Activated naive CD8-positive, alpha-beta T cell treated with anti-CD3 and anti-CD28 coated beads for 36 hours (primary cell): ENCODE results near the gene HSD11B1L. TPM values are rescaled to one million over a fixed set of nuclear protein-coding genes. Genes with fewer than 3 reads are reported as not detected.
A peak's percentile ranks its signal among the peaks of the same experiment; 100 is the strongest.
"Not testable (repeated sequence)": the region's sequence is repeated elsewhere in the genome, so short reads cannot be mapped to it uniquely, and the experiment has no call there.

Experiments
- DNase-seq: peaks from one replicate; pipeline ENCODE4 v3.0.0; 2021
- H3K27ac Mint-ChIP-seq: one replicate; pipeline ENCODE4 v1.8.0; 2022; ENCODE audit warnings: mild to moderate bottlenecking, moderate library complexity, mixed read lengths
- H3K27me3 Mint-ChIP-seq: one replicate; pipeline ENCODE4 v1.8.0; 2022; ENCODE audit warnings: mild to moderate bottlenecking, mixed read lengths
- H3K36me3 Mint-ChIP-seq: one replicate; pipeline ENCODE4 v1.8.0; 2021; ENCODE audit warnings: mild to moderate bottlenecking, mixed read lengths
- H3K4me1 Mint-ChIP-seq: one replicate; pipeline ENCODE4 v1.8.0; 2021; ENCODE audit warnings: mixed read lengths
- H3K4me3 Mint-ChIP-seq: one replicate; pipeline ENCODE4 v1.8.0; 2022; ENCODE audit warnings: mild to moderate bottlenecking, moderate library complexity, mixed read lengths
- H3K9me3 Mint-ChIP-seq: one replicate; pipeline ENCODE4 v1.8.0; 2022; ENCODE audit warnings: mixed read lengths
- total RNA-seq, 2 experiments: library from RNA; stranded (reverse); gene quantifications; one replicate each; pipeline ENCODE4 v1.2.3, GENCODE V29; 2021

HSD11B1L gene
- total RNA-seq, 2 experiments from 2014 or later: 1.5 to 3.2 TPM

DNA sequence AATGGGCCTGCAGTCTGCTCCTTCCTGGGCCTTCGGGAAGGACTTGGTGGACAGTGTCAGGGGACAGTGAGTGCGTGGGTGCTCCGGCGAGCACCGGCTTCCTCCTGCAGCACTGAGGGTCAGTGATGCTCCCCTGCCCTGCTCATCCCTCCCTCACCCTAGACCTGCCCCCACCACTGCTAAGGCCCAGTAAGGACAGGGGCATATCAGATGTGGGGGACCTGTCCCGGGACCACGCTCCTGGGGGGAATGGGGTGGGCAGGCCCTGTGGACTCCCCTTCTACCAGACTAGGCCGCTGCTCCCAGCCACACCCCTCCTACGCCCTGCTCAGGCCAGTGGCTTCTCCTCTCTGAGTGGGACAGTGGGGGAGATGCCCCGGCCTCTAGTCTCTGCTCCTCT is 3.7 kb upstream of the HSD11B1L start:
- no peak overlapping the region for H3K4me3 Mint-ChIP-seq

DNA sequence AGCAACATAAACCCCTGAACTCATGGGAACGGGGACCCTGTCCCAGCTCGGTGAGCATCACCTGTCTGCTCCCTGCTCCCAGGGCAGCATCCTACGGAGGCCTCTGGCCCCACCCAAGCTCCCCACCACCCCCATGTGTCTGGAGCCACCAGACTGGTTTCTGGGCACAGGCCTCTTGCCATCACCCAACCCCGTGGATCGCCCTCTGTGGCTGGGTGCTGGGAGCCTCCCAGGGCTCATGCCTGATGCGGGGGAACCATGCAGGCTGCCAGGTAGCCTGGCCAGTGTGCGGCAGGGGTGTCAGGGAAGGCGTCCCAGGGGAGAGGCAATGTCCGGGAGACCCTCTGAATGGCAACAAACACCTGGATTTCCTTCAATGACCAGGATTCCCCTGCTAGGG is 3.2 kb upstream of the HSD11B1L start:
- Mint-ChIP-seq H3K27ac (no peak overlapping the region), H3K4me1 (peaks cover 13% of the 10 kb centered on the region), H3K36me3 (peaks cover 18% of the 10 kb centered on the region), H3K9me3 (no peaks in the 10 kb centered on the region), H3K27me3 (no peaks in the 10 kb centered on the region), H3K4me3 (no peak overlapping the region)
- DNase-seq: no peak

More for the DNA sequence above, 3.7 kb upstream of the HSD11B1L start:
- Mint-ChIP-seq H3K4me1 (peaks cover 11% of the 10 kb centered on the region), H3K36me3 (peaks cover 18% of the 10 kb centered on the region), H3K27me3 (no peaks in the 10 kb centered on the region), H3K27ac (no peak overlapping the region), H3K9me3 (no peaks in the 10 kb centered on the region)
- DNase-seq: no peak

DNA sequence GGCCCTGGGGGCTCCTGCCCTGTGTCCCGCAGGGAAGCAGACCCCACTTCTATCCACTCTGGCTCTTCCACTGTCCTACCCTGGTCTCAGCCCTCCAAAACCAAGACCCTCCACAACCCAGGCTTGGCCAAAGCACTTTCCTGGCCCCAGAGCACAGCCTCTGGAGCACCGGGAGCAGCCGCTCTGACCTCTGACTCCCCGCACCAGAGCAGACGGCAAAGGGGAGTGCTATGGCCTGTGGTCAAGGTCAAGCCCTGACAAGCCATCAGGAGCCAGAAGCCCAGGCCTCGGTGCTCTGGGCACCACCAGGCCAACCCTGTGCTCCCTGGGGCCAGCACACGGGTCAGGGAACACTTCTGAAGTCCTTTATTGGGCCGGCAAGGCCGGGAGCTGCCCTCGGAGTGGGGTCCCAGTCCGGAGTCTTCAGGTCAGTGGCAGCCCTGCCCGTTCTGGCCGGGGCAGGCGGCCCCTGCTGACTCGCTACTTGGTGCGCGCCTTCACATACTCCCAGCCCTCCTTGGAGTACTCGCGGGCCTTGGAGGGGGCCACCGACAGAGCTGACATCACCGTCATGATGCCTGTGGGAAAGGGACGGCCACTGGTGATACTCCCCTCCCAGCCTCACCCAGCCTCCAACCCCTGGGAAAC is 2.6 kb upstream of the HSD11B1L start:
- H3K9me3 Mint-ChIP-seq: no peaks in the 10 kb centered on the region
- no peak for DNase-seq
- H3K4me1 Mint-ChIP-seq: peaks cover 13% of the 10 kb centered on the region
- no peak overlapping the region for H3K27ac Mint-ChIP-seq
- peaks cover 12% of the 10 kb centered on the region for H3K36me3 Mint-ChIP-seq
- no peaks in the 10 kb centered on the region for H3K27me3 Mint-ChIP-seq
- no peak overlapping the region for H3K4me3 Mint-ChIP-seq

DNA sequence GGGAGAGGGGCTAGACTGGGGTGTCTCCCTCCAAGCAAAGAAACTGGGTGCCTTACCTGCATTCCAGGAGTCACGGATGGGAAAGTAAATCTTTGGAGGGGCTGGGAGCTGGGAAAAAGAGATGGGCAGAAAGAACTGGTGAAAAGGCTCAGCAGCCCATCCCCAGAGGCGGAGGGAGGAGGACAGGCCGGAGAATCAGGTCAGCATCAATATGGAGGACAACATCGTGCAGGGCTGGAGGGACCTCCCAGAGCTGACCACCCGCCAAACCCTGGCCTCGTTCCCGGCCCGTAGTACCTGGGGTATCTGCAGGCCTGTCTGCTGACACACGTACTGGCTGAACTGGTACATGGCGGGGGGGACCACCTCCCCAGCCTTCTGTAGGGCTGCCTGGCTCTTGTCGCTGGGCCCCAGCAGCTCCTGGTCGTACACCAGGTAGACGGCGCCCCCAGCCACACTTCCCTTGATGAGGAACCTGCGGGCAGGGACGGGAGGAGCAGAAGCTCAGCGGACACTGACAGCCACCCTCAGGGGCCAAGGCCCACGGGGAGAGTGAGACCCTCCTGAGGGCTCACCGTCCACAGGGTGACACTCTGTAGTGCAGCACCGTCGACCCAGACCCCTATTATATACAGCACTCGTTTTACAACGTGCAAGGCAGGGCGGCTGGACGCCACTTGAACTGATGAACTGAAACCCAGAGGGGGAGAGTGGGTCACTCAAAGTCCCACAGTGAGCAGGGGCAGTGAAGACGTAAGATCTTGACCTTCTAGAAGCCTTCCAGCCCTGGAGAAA is 1.3 kb upstream of the HSD11B1L start:
- Mint-ChIP-seq H3K27ac (peak overlapping the region; percentile 94), H3K4me1 (peaks cover 13% of the 10 kb centered on the region)

DNA sequence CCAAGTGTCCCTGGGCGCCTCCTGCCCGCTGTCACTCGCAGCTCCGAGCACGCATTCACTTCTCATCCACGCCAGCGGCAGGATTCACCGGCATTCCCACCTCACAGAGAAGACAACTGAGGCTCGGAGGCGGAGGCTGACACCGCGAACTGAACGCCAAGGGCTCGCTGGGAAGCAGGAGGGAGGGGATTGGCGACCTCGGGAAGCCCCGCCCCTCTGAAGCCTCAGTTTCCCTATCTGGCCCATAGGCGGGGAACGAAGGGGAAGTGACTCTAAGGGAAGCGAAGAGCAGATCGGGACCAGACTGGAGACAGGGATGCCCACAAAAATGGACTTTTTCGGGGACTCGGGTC is 767 bp upstream of the HSD11B1L start:
- Mint-ChIP-seq H3K9me3 (no peaks in the 10 kb centered on the region), H3K27ac (peak overlapping the region; percentile 94)

More for the DNA sequence above, 1.3 kb upstream of the HSD11B1L start:
- no peak for DNase-seq
- Mint-ChIP-seq H3K36me3 (peaks cover 7% of the 10 kb centered on the region), H3K9me3 (no peaks in the 10 kb centered on the region), H3K27me3 (no peaks in the 10 kb centered on the region), H3K4me3 (peak overlapping the region; percentile 98)

DNA sequence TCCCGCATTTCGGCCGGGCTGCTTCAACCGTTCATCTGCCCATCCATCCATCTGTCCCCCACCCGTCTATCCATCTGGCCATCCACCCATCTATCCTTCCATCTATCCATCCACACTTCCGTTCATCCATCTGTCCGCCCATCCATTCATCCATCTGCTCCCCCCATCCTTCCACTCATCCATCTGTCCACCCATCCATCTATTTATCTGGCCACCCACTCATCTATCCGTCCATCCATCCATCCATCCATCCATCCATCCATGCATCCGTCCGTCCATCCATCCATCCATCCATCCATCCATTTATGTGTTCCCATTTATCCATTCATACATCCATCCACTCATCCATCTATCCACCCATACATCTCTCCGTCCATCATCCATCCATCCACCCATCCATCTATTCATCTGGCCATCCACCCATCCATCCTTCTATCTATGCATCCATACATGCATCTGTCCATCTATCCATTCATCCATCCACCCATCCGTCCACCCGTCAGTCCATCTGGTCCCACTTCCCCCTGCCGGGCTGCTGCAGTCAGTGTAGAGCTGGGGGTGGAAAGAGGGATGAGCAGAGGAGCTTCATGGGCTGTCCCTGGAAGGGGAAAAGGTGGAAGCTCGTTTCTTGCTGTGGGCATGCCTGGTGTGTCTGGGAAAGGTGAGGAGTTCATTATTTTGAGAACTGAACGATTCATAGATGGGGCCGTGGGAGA is 722 bp downstream of the HSD11B1L start:
- H3K4me3 Mint-ChIP-seq: peak overlapping the region; percentile 50
- H3K36me3 Mint-ChIP-seq: peaks cover 4% of the 10 kb centered on the region
- H3K4me1 Mint-ChIP-seq: peaks cover 14% of the 10 kb centered on the region
- no peaks in the 10 kb centered on the region for H3K27me3 Mint-ChIP-seq
- H3K9me3 Mint-ChIP-seq: no peaks in the 10 kb centered on the region
- DNase-seq: no peak
- peak overlapping the region; percentile 5 for H3K27ac Mint-ChIP-seq

More for the DNA sequence above, 767 bp upstream of the HSD11B1L start:
- H3K4me1 Mint-ChIP-seq: peaks cover 13% of the 10 kb centered on the region
- H3K4me3 Mint-ChIP-seq: peak overlapping the region; percentile 98
- H3K36me3 Mint-ChIP-seq: peaks cover 7% of the 10 kb centered on the region
- H3K27me3 Mint-ChIP-seq: no peaks in the 10 kb centered on the region
- no peak for DNase-seq

DNA sequence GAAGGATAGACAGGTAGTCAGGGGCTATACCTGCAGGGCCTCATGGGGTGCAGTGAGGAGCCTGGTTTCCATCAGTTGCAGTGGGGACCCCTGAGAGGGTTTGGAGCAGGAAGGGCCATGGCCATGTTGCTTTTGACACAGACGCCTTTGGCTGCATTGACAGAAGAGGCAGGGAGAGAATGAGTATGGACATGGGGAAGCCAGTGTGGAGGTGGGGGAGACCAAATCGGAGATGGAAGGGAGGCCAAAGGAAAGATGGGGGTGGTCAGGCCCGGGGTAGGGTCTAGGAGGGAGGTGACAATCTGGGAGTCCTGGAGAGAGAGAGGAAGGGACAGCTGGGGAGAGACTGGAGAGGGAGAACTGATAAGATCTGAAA is 1.3 kb downstream of the HSD11B1L start:
- H3K36me3 Mint-ChIP-seq: peaks cover 4% of the 10 kb centered on the region
- H3K4me1 Mint-ChIP-seq: peaks cover 14% of the 10 kb centered on the region
- H3K4me3 Mint-ChIP-seq: peak overlapping the region; percentile 1
- no peak for DNase-seq
- H3K9me3 Mint-ChIP-seq: no peaks in the 10 kb centered on the region
- no peaks in the 10 kb centered on the region for H3K27me3 Mint-ChIP-seq
- H3K27ac Mint-ChIP-seq: peak overlapping the region; percentile 5

DNA sequence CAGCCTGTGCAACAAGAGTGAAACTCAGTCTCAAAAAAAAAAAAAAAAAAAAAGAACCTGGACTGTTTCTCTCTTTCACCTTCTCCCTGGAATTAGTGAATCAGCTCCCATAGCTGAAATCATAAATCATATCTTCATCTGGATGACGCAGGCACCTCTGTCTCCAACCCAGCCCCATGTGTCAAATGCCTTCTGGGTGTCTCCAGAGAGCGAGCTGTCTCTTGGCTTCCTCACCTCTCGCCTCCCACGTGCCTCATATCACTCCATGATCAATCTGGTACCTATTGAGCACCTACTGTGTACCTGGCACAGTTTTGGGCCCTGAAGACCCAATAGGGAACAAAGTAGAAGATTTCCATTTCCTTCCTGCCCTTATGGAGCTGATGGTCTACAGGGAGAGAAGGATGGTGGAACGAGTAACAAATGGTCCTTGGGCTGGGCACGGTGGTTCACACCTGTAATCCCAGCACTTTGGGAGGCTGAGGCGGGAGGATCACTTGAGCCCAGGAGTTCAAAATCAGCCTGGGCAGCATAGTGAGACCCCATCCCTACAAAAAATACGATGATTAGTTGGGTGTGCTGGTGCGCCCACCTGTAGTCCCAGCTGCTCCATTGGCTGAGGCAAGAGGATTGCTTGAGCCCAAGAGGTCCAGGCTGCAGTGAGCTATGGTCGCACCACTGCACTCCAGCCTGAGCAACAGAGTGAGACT is 2.5 kb downstream of the HSD11B1L start:
- no peak overlapping the region for H3K4me3 Mint-ChIP-seq
- no peaks in the 10 kb centered on the region for H3K9me3 Mint-ChIP-seq
- H3K4me1 Mint-ChIP-seq: peaks cover 14% of the 10 kb centered on the region
- no peaks in the 10 kb centered on the region for H3K27me3 Mint-ChIP-seq
- no peak overlapping the region for H3K27ac Mint-ChIP-seq
- peaks cover 4% of the 10 kb centered on the region for H3K36me3 Mint-ChIP-seq
- no peak for DNase-seq

DNA sequence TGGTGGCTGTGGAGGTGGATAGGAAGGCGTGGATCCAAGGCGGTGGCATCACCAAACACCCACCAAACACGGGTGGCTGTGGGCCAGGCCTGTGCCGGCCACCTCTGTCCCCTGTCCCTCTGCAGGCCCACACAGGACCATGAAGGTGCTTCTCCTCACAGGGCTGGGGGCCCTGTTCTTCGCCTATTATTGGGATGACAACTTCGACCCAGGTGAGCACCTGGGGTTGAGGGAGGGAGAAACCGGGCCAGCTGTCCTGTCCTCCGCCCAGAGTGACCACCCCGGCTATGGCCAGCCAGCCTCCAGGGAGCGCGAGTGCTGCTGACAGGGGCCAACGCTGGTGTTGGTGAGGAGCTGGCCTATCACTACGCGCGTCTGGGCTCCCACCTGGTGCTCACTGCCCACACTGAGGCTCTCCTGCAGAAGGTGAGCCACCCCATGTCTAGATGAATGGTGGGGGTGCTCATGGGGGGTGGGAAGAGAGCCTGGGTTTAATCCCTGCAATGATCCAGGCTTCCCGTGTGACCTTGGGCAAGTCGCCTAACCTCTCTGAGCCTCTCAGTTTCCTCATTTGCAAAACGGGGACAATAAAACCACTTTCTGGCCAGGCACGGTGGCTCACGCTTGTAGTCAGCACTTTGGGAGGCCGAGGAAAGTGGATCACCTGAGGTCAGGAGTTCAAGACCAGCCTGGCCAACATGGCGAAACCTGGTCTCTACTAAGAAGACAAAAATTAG is 4.0 kb downstream of the HSD11B1L start:
- no peaks in the 10 kb centered on the region for H3K27me3 Mint-ChIP-seq
- H3K36me3 Mint-ChIP-seq: peaks cover 2% of the 10 kb centered on the region
- no peak overlapping the region for H3K4me3 Mint-ChIP-seq
- no peak overlapping the region for H3K27ac Mint-ChIP-seq
- H3K9me3 Mint-ChIP-seq: no peaks in the 10 kb centered on the region
- DNase-seq: no peak
- H3K4me1 Mint-ChIP-seq: peaks cover 13% of the 10 kb centered on the region

DNA sequence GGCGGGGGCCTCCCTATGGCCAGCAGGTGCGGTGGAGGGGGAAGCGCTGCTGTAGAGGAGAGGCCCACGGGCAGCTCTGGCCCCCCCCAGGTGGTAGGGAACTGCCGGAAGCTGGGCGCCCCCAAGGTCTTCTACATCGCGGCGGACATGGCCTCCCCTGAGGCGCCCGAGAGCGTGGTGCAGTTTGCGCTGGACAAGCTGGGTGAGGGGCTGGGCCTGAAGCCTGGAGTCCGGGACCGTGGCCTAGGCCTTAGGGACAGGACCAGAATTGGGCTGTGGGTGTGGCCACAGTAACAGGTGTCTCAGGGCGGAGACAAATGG is 5.5 kb downstream of the HSD11B1L start:
- peak overlapping the region; percentile 86 for H3K27ac Mint-ChIP-seq
- H3K4me1 Mint-ChIP-seq: peaks cover 20% of the 10 kb centered on the region
- no peak for DNase-seq
- peaks cover 8% of the 10 kb centered on the region for H3K27me3 Mint-ChIP-seq
- H3K4me3 Mint-ChIP-seq: peak overlapping the region; percentile 81
- peaks cover 14% of the 10 kb centered on the region for H3K36me3 Mint-ChIP-seq
- H3K9me3 Mint-ChIP-seq: no peaks in the 10 kb centered on the region

DNA sequence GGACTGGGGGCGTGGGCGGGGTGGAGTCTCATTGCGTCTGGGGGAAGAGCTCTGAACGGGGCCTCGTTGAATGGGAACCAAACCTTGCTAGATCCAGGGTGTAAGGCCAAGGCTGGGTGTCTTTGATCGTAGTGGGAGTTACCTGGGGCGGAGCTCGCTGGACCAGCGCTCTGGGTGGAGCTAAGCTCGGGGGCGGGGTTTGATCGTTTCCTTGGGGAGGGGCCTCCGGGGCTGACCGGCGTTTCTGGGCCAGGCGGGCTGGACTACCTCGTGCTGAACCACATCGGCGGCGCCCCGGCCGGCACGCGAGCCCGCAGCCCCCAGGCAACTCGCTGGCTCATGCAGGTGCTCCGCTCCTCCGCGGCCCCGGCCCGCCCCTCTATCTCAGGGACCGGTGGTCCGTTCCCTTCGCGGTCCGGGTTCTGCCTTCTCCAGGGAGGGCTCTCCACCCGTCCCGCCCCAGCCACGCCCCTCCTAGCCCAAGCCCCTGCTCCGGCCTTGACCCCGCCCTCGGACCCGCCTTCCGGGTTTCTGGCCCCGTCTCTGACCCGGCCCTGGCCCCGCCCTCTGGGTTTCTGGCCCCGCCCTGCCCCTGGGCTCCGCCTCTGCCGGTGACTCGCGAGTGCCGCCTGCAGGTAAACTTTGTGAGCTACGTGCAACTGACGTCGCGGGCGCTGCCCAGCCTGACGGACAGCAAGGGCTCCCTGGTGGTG is 6.0 kb downstream of the HSD11B1L start:
- peaks cover 8% of the 10 kb centered on the region for H3K27me3 Mint-ChIP-seq
- H3K4me1 Mint-ChIP-seq: peaks cover 16% of the 10 kb centered on the region
- H3K4me3 Mint-ChIP-seq: peak overlapping the region; percentile 81
- peak; percentile 99 for DNase-seq
- H3K27ac Mint-ChIP-seq: peak overlapping the region; percentile 86
- H3K9me3 Mint-ChIP-seq: no peaks in the 10 kb centered on the region
- peaks cover 18% of the 10 kb centered on the region for H3K36me3 Mint-ChIP-seq

DNA sequence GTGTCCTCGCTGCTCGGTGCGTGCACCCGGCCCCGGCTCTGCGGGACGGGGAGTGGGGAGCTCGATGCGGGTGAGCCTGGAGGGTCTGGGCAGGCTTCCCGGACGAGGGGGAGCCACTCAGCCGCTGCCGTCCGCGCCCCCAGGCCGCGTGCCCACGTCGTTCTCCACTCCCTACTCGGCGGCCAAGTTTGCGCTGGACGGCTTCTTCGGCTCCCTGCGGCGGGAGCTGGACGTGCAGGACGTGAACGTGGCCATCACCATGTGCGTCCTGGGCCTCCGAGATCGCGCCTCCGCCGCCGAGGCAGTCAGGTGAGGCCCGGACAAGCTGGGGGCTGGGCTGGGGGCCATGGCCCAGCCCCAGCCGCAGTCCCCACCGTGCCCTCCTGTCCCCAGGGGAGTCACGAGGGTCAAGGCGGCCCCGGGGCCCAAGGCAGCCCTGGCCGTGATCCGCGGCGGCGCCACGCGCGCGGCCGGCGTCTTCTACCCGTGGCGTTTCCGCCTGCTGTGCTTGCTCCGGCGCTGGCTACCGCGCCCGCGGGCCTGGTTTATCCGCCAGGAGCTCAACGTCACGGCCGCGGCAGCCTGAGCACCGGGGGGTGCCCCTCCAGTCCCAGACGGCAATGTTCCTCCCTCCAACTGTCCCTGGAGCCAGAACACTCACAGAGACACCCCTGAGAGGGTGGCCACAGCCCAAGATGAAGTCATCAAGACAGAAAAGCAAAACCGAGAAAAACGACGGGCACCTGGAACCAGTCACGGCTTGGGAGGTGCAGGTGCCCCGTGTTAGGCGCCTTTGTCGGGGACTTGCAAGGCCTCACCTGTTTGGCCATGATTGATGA is 6.8 kb downstream of the HSD11B1L start:
- Mint-ChIP-seq H3K27me3 (peaks cover 15% of the 10 kb centered on the region), H3K27ac (no peak overlapping the region), H3K4me1 (peaks cover 19% of the 10 kb centered on the region), H3K36me3 (peaks cover 26% of the 10 kb centered on the region), H3K4me3 (peak overlapping the region; percentile 25), H3K9me3 (no peaks in the 10 kb centered on the region)
- no peak for DNase-seq

DNA sequence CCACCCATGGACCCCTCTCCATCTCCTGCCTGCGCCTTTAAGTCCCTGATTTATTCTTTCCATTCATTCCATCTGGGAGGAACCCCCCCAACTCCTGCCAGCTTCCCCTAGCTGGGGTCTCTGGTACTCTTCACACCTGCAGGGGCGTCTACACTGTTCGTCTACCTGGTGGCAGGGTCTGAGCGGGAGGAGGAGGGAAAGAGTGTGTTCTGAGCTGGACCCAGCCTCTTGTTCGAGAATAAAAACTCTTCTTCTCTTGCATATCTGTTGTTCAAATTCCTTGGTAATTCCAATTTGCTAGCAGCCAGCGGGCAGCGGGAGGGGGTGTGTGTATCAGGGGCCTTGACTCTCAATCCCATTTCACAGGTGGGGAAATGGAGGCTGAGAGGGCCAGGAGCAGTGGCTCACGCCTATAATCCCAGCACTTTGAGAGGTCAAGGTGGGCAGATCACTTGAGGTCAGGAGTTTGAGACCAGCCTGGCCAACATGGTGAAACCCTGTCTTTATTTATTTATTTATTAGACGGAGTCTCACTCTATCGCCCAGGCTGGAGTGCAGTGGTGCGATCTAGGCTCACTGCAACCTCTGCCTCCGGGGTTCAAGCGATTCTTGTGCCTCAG is 7.5 kb downstream of the HSD11B1L start:
- not testable (repeated sequence) for H3K9me3 Mint-ChIP-seq, DNase-seq, H3K27ac Mint-ChIP-seq
- peaks cover 15% of the 10 kb centered on the region for H3K27me3 Mint-ChIP-seq
- H3K4me1 Mint-ChIP-seq: peaks cover 22% of the 10 kb centered on the region
- peak overlapping the region; percentile 8 for H3K4me3 Mint-ChIP-seq
- peaks cover 34% of the 10 kb centered on the region for H3K36me3 Mint-ChIP-seq
